OCI-LY7 (cell line): ENCODE results near the gene SYNGR3.

Experiments
- EZH2phosphoT487 ChIP-seq: fragments of 200-600 bp; sonication (generic); IDR thresholded peaks from 2 replicates; pipeline ENCODE4 v1.6.1; 2018; ENCODE audit warnings: low read depth, borderline replicate concordance, mild to moderate bottlenecking, mixed run types, antibody characterized with exemption, low read length, moderate library complexity, mixed read lengths
- TF ChIP-seq, protein P1 (sequence below): fragments of 200-600 bp; sonication (generic); conservative IDR thresholded peaks from 2 replicates; pipeline ENCODE4 v1.5.1; 2014; ENCODE audit warnings: mild to moderate bottlenecking, antibody characterized with exemption, low read length, moderate library complexity, mixed read lengths

GRCh38 chr16:2026461-2027023 lies 36.8 kb downstream of the SYNGR3 start, which contains the start of gene NHERF2:
- TF ChIP-seq, protein P1, sequence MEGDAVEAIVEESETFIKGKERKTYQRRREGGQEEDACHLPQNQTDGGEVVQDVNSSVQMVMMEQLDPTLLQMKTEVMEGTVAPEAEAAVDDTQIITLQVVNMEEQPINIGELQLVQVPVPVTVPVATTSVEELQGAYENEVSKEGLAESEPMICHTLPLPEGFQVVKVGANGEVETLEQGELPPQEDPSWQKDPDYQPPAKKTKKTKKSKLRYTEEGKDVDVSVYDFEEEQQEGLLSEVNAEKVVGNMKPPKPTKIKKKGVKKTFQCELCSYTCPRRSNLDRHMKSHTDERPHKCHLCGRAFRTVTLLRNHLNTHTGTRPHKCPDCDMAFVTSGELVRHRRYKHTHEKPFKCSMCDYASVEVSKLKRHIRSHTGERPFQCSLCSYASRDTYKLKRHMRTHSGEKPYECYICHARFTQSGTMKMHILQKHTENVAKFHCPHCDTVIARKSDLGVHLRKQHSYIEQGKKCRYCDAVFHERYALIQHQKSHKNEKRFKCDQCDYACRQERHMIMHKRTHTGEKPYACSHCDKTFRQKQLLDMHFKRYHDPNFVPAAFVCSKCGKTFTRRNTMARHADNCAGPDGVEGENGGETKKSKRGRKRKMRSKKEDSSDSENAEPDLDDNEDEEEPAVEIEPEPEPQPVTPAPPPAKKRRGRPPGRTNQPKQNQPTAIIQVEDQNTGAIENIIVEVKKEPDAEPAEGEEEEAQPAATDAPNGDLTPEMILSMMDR: no peak
- TF ChIP-seq EZH2phosphoT487: no peak
